HG03159 (cell line): ENCODE data around the gene CACNB3.

Source experiments
- ATAC-seq: cut with Tn5 transposase; IDR thresholded peaks from one replicate; pipeline ENCODE4 v1.9.1; 2021; ENCODE audit warnings: mild to moderate bottlenecking, moderate library complexity; ENCODE audit not compliant: unreplicated experiment

CACNB3 gene

GRCh38 chr12:48788524-48788853, 29.8 kb upstream of the CACNB3 start:
- ATAC-seq, result peak; percentile 4

GRCh38 chr12:48788854-48789775, 29.2 kb upstream of the CACNB3 start, which contains the start of gene ADCY6:
TSS of gene ADCY6 (minus strand) at chr12:48789089. CDS start at chr12:48783434, 5,655 bp downstream.
- ATAC-seq, result peak; percentile 50

DNA sequence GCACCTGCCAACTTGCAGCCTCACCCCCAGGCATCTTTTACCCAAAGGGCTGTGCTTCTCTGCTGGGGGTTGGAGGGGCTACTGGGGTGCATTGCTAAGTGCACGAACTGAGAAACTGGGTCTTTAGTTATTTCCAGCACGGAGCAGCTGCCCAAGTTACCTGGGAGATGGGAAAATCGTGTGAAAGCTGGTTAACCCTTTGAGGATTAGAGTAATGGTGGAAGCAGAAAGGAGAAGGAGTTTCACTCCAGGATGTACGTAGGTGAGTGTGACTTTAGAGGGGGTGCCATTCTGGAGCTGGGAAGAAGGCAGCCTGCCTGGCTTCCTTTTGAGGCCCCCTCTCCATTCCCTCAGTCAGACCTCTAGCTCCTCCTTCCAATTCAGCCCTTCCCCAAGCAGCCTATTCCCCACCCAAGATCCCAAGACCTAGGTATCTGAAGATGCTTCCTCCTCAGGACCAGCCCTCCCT, 28.4 kb upstream of the CACNB3 start:
- no peak for ATAC-seq

- ATAC-seq, result no peak
Observed at GRCh38 chr12:48793696-48794095, 24.6 kb upstream of the CACNB3 start.

- no peak for ATAC-seq
Observed at GRCh38 chr12:48794870-48795269, 23.4 kb upstream of the CACNB3 start.

DNA sequence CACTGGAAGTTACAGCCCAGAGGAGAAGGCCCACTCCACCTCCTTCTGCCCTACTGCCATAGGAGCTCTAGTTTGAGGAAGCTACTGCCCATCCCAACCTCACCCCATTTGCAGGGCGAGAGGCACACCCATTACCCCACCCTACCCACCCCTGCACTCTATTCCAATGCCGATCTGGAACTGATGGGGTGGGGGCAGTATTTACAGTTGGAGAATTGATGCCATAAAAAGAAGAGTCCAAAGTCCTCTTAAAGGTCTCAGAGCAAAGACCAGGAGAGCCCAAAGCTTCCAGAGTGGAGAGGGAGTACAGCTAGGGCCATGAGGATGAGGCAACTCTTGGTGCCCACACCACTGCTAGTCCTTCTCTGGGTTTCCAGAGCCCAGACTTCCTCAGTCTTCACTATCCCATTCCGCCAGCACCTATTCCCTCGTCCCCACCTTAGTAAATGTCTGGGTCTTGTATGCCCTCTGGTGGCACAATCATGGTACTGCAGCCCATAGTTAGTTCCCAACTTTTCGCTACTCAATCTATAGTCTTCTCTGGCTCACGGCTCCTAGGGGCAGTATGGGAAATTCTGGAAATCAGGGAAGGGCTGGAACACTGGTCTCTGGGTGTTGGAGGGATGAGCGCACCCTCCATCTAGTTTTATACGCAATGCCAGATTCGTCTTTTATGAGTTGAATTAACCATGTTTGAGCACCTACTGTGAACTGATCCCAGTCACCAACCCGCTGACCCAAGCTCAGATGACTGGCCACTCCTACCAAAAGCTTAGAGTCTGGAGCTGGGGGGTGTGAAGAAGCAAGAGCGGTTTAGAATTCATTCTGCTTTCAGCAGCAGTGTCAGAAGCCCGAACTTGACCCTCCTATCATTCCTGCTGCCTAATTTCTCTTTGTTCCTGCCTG, 22.5 kb upstream of the CACNB3 start:
- ATAC-seq, result no peak

GRCh38 chr12:48796976-48797375, 21.3 kb upstream of the CACNB3 start:
- ATAC-seq, result no peak

GRCh38 chr12:48800457-48800856, 17.8 kb upstream of the CACNB3 start:
- no peak for ATAC-seq

- no peak for ATAC-seq
Observed at GRCh38 chr12:48800971-48801370, 17.3 kb upstream of the CACNB3 start.

DNA sequence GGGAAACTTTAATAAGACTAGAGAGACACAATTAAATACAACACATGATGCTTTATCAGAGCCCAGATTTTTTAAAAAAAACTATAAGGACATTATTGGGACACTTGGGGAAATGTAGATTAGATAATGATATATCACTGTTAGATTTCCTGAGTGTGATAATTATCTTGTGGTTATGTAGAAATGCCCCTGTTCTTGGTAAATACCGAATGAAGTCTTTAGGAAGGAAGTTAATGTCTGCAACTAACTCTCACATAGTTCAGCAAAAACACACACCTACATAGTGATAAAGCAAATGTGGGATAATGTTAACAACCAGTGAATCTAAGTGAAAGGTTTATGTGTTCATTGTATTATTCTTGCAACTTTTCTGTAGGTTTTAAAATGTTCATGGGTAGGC, 14.6 kb upstream of the CACNB3 start:
- ATAC-seq, result no peak

DNA sequence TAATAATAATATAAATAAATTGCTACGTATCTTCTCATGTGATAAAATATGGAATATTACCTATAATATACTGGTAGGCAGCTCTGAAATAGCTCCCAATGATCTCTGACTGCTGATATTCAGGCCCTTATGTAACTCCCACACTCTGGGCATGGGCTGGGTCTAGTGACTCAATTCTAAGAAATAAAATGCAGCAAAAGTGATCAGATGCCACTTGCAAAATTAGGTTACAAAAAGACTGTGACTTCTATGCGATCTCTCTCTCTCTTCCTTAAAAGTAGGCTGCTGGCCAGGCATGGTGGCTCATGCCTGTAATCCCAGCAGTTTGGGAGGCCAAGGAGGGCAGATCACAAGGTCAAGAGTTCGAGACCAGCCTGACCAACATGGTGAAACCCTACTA, 10.3 kb upstream of the CACNB3 start:
- ATAC-seq, result no peak

GRCh38 chr12:48810903-48811431, 7.3 kb upstream of the CACNB3 start:
- ATAC-seq, result no peak

DNA sequence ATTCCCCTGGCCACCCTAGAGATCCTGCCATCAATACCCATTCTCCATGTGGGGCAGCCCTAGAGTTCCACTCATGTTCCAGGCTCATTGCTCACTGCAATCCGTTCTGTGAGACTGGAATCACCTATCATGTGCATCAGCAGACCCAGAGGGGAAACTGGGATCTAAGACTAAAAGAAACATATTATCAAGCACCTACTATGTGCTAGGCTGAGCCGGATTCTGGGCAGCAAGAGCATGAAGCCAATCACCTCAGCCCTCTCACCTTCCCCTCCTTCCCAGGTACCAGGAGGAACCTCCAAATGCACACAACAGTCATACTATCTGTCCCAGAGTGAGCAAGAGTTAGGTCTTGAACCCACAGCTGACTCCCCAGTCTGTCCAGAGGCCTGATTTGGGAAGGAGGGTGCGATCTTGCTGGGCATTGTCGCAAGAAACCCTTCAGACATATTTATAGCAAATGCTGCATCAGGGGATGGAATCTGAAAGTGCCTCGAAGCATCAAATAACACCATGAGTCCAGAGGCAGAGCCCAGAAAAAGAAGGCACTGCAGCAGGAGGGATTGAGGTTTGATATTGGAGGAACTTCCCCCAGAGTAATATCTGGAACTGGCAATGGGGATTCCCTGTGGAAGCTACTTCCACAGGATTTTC, 6.7 kb upstream of the CACNB3 start:
- no peak for ATAC-seq

DNA sequence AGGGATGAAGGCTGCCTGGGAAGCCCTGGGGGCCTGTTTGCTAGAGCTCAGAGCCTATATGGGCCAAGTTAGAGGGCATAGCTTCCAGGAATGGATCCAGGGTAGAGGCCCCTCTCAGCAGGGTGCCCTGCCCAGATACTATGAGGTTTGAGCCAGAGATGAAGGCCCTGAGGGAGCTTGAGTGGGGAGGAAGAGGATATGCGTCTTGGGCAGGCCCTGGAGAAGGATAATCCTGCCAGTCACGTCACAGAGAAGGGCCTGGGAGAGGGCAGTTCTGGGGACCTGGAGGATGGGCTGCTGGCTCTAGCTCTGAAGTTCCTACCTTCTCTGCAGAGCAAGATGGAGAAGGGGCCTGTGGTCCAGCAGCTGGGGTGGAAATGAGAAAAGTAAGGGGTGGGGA, 5.9 kb upstream of the CACNB3 start:
- ATAC-seq, result no peak

DNA sequence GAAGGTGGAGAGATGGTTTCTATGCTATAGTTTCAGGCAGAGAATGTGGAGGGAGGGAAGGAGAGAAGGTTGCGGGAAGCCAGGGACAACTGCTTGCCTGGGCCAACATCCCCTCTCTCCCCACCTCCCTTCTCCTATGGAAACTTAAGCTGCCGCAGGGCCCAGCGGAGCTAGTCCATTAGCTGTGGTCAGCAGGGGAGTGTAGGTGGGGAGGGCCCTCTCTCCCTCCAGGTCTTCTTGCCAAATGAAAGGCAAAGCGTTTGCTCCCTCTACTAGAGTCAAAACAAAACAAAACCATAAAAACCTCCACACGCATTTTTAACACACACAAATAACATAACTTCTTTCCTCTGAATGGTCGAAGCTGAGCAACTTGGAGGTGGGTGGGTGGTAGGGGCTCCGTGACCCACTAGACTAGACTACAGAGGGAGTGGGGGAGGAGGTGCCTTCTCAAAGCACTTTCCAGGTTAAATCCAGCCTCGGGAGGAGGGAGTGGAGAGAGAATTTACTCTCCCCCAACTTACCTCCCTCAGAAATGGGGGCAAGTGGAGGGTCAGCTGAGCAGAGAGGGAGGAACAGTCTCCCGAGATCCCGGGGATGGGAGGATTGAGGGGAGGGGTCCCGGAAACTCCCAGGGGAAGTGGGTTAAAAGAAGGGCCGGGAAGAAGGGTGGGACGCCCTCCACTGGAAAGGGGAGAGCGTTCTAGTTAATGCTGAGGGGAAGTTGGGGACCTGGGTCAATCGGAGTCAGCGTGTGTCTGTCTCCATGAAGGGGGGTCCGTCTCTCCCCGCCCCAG, 4.6 kb upstream of the CACNB3 start:
- ATAC-seq, result no peak

DNA sequence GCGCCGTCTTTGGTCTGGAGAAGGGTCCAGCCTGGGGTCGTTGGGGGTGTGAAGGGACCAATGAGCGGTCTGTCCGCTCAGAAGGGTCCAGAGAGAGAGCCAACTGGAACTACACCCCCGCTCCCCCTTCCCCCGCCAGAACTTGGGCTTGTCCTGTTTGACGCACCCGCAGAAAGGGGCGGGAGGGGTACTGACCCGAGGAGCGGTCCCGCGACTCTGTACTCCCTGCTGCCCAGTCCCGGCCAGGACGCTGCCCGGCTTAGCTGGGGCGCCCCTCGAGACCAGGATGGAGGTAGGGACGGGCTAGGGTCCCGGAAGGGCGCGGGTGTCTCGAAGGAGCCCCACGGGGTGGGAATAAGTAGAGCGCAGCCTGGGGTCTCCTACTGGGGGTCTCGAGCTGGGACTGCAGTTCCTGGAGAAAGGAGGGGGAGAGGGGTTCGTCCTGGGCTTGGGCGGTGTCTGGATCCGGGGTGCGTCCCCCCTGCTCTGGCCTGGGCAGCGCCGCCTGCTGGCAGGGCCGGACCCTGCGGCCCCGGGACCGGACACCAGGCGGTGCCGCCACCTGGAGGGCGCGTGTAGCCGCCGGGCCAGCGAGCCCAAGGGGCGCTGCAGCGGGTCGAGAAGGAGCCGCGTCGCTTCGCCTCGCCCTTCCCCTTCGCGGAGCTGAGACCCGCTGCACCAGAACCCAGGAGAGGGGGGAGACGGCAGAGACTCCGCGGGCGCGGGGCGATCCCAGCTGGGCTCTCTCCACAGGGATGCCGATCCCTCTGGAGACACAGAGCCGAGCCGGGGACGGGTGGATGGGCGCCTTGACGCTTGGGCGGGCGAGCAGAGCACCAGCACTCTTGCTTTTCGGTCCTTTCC, 3.8 kb upstream of the CACNB3 start:
- peak; percentile 77 for ATAC-seq

DNA sequence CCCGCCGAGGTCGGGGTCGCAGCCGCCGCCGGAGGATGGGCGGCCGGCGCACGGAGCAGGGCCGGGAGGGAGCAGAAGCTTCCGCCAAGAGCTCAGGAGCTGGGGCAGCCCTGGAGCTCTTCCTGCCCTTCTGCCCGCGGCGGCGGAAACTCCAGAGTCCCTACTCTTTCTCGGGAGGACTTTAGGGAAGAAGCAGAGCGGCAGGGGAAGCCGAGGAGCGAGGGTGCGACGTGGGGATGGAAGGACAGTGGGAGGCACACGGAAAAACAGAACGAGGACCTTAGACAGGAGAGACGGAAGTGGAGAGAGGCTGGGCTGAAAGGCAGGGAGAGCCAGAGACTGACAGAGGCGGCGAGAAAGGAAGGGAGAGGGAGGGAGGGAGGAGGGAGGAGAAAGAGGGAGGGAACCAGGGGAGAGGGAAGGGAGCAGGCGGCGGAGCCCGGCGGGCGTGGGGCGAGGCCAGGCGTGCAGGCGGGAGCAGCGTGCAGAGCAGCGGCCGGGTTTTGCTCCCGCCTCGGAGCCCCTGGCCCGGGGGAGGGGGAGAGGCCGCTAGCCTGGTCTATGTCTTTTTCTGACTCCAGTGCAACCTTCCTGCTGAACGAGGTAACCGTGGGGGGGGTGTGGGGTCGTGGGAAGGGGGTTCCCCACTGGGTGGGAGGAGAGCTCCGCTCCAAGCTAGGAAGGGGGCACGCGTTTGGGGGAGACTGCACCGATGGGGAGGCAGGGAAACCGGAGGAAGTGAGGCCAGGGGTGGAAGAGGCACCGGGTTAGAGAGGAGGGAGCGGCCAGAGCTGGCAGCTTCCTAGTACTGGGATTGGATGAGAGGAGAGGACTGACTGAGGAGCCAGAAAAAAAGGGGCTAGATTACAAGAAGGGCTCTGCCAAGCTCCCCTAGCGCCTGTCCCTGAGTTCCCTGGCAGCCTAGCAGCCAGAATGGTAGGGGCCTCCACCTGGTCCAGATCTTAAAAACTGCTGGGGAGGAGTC, 2.9 kb upstream of the CACNB3 start:
- peak; percentile 31 for ATAC-seq
